ENCODE measurements around the gene MED12L.

The MED12L gene

DNA sequence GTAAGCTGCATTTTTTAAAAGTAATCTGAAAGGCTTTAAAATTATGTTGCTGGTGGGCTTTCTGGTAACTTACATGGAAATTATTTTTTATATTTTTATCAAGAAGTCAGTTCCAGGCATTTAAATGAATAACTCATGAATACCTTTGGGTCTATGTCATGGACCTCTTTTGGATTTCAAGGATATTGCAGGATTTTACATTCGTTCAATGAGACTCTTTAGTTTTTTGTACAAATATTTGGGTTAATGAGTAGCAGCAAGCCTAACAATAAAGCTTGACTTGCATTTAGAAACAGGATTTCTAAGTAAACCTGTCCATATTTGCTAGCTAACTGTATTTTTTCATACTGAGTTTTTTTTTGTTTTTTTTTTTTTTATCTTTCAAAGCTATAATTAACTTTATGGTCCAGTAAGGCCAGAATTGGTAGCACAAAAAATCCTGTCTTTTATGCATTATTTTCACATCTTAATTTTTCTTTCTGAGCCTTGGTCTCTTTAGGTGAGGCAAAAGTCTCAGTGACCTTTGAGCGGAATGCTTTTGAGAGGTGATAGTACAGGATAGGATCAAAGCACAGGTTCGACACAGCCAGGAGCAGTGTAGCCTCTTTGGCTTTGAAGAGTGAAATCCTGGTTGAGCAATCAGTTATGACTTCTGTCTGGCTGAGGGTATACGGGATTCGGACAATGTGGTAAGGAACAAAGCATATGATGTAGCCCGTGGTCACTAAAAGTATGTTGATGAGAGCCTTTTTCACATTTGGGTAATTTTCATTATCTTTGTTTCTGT, 112.7 kb downstream of the MED12L start:
- H3K9ac ChIP-seq (ENCODE audit: low read length), result no peak overlapping the region

DNA sequence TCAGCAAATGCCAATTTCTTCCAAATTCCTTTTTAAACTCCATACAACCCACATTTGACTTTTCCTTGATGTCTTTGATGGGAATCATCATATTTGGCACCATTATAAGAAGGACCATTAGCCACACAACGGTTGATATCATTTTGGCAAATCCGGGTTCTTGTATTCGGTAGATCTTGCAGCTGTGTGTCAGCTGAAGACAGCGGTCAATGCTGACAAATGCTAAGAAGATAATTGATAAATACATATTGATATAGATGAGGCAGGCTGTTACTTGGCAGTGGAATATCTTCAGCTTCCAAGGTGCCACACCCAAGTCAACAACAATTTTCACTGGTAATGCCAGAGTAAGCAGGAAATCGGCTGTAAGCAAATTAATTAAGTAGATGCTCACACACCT, 113.4 kb downstream of the MED12L start:
- H2AFZ ChIP-seq (ENCODE audit: low read length), result no peak overlapping the region
- peaks cover 4% of the 10 kb centered on the region; the same call in 1 of the 2 replicates for H3K4me1 ChIP-seq (ENCODE audit: low read length)
- TF ChIP-seq CTCF (IDR thresholded peaks at IDR 0.05; ENCODE audit: low read length), result no peak
- no peak for TF ChIP-seq EZH2phosphoT487 (IDR thresholded peaks at IDR 0.05; ENCODE audit: low read length)
- no peak for TF ChIP-seq EZH2 (optimal IDR thresholded peaks at IDR 0.05; ENCODE audit: low read depth, low read length)
- H4K20me1 ChIP-seq (ENCODE audit: insufficient read depth, low read length), result no peaks in the 10 kb centered on the region
- H3K27ac ChIP-seq (ENCODE audit: low read length), result no peak overlapping the region
- no peaks in the 10 kb centered on the region; the same call in 1 of the 2 replicates for H3F3A ChIP-seq (ENCODE audit: insufficient read depth, low read length)
- no peaks in the 10 kb centered on the region for H3K27me3 ChIP-seq (replicated peaks; ENCODE audit: insufficient read depth, low read length)
- H3K9me3 ChIP-seq (replicated peaks; ENCODE audit: insufficient read depth, low read length), result no peaks in the 10 kb centered on the region
- no peaks in the 10 kb centered on the region for H3K36me3 ChIP-seq (replicated peaks; ENCODE audit: insufficient read depth, low read length)
- no peak overlapping the region for H3K4me2 ChIP-seq (ENCODE audit: low read depth, low read length)
- no peak overlapping the region for H3K9ac ChIP-seq (ENCODE audit: low read length)
- no peak overlapping the region for H3K4me3 ChIP-seq (ENCODE audit: low read length)
- H3K9me2 ChIP-seq (replicated peaks; ENCODE audit: insufficient read depth, low read length), result no peaks in the 10 kb centered on the region
- no peaks in the 10 kb centered on the region for H3K79me2 ChIP-seq (ENCODE audit: low read length)
- no peak for DNase-seq

More for the DNA sequence above, 112.7 kb downstream of the MED12L start:
- Histone ChIP-seq H3K4me1 (ENCODE audit: low read length) (peaks cover 4% of the 10 kb centered on the region; the same call in 1 of the 2 replicates), H3K4me3 (ENCODE audit: low read length) (no peak overlapping the region), H3K9me2 (replicated peaks; ENCODE audit: insufficient read depth, low read length) (no peaks in the 10 kb centered on the region), H3F3A (ENCODE audit: insufficient read depth, low read length) (no peaks in the 10 kb centered on the region; the same call in 1 of the 2 replicates), H3K27ac (ENCODE audit: low read length) (no peak overlapping the region), H3K4me2 (ENCODE audit: low read depth, low read length) (no peak overlapping the region), H3K79me2 (ENCODE audit: low read length) (no peaks in the 10 kb centered on the region), H3K36me3 (replicated peaks; ENCODE audit: insufficient read depth, low read length) (no peaks in the 10 kb centered on the region), H4K20me1 (ENCODE audit: insufficient read depth, low read length) (no peaks in the 10 kb centered on the region), H2AFZ (ENCODE audit: low read length) (no peak overlapping the region), H3K27me3 (replicated peaks; ENCODE audit: insufficient read depth, low read length) (no peaks in the 10 kb centered on the region), H3K9me3 (replicated peaks; ENCODE audit: insufficient read depth, low read length) (no peaks in the 10 kb centered on the region)
- TF ChIP-seq CTCF (IDR thresholded peaks at IDR 0.05; ENCODE audit: low read length), result no peak
- no peak for TF ChIP-seq EZH2 (optimal IDR thresholded peaks at IDR 0.05; ENCODE audit: low read depth, low read length)
- TF ChIP-seq EZH2phosphoT487 (IDR thresholded peaks at IDR 0.05; ENCODE audit: low read length), result no peak
- no peak for DNase-seq

- H3K36me3 ChIP-seq (replicated peaks; ENCODE audit: insufficient read depth, low read length), result no peaks in the 10 kb centered on the region
- TF ChIP-seq EZH2phosphoT487 (IDR thresholded peaks at IDR 0.05; ENCODE audit: low read length) (no peak), EZH2 (optimal IDR thresholded peaks at IDR 0.05; ENCODE audit: low read depth, low read length) (no peak), CTCF (IDR thresholded peaks at IDR 0.05; ENCODE audit: low read length) (no peak)
- H3K79me2 ChIP-seq (ENCODE audit: low read length), result no peaks in the 10 kb centered on the region
- peaks cover 5% of the 10 kb centered on the region; the same call in 1 of the 2 replicates for H3F3A ChIP-seq (ENCODE audit: insufficient read depth, low read length)
- no peak overlapping the region for H3K9ac ChIP-seq (ENCODE audit: low read length)
- DNase-seq, result no peak
- no peak overlapping the region for H3K27ac ChIP-seq (ENCODE audit: low read length)
- peaks cover 7% of the 10 kb centered on the region; the same call in 1 of the 2 replicates for H3K4me1 ChIP-seq (ENCODE audit: low read length)
- H2AFZ ChIP-seq (ENCODE audit: low read length), result no peak overlapping the region
- H3K9me3 ChIP-seq (replicated peaks; ENCODE audit: insufficient read depth, low read length), result no peaks in the 10 kb centered on the region
- H4K20me1 ChIP-seq (ENCODE audit: insufficient read depth, low read length), result no peaks in the 10 kb centered on the region
- no peak overlapping the region for H3K4me2 ChIP-seq (ENCODE audit: low read depth, low read length)
- H3K9me2 ChIP-seq (replicated peaks; ENCODE audit: insufficient read depth, low read length), result no peaks in the 10 kb centered on the region
- no peaks in the 10 kb centered on the region for H3K27me3 ChIP-seq (replicated peaks; ENCODE audit: insufficient read depth, low read length)
- no peak overlapping the region for H3K4me3 ChIP-seq (ENCODE audit: low read length)
Observed at GRCh38 chr3:151199554-151200438, 114.3 kb downstream of the MED12L start.
